ENCODE results near the gene CPTP.

The CPTP gene

GRCh38 chr1:1324524-1325287 lies at the start of gene CPTP, which contains the start of gene INTS11:
CPTP (plus strand) TSS chr1:1324802; CDS start chr1:1326911, 2,109 bp downstream.
INTS11 (minus strand) TSS chr1:1324660; CDS start chr1:1324608, 52 bp downstream.
- peak; percentile 89 to 98 (median 93) for DNase-seq
- intact Hi-C loops (cut with DNase I), result loop anchor here (2.0 kb wide), 1 partner anchor 16 kb away; the partner anchor contains the start of gene PUSL1

GRCh38 chr1:1274931-1275431 lies 49.6 kb upstream of the CPTP start:
- no peak for DNase-seq
- intact Hi-C loops (cut with DNase I), result loop anchor here (5.0 kb wide), 1 partner anchor 32 kb away; the partner anchor contains the start of genes ACAP3 and PUSL1

- no peak for DNase-seq
- intact Hi-C loops (cut with DNase I), result no loop called here
Observed at GRCh38 chr1:1275836-1276235, 48.8 kb upstream of the CPTP start.

GRCh38 chr1:1278620-1279019 lies 46.0 kb upstream of the CPTP start:
- no peak for DNase-seq
- intact Hi-C loops (cut with DNase I), result no loop called here

- intact Hi-C loops (cut with DNase I), result no loop called here
Observed at GRCh38 chr1:1279028-1279427, 45.6 kb upstream of the CPTP start.

GRCh38 chr1:1280782-1281481 lies 43.7 kb upstream of the CPTP start:
- intact Hi-C loops (cut with DNase I), result no loop called here
- peak in 1 of 10 donors; percentile 75 for DNase-seq

More at GRCh38 chr1:1279028-1279427, 45.6 kb upstream of the CPTP start:
- DNase-seq, result peak in 1 of 10 donors; percentile 58

- intact Hi-C loops (cut with DNase I), result no loop called here
- peak in 1 of 10 donors; percentile 82 for DNase-seq
Observed at GRCh38 chr1:1281533-1282321, 42.9 kb upstream of the CPTP start.

GRCh38 chr1:1282998-1283397 lies 41.6 kb upstream of the CPTP start:
- peak in 2 of 10 donors; percentile 15 to 74 for DNase-seq
- intact Hi-C loops (cut with DNase I), result no loop called here

- intact Hi-C loops (cut with DNase I), result no loop called here
- DNase-seq, result peak in 2 of 10 donors; percentile 38 to 86
Observed at GRCh38 chr1:1283821-1284220, 40.8 kb upstream of the CPTP start.

- intact Hi-C loops (cut with DNase I), result no loop called here
- peak in 1 of 10 donors; percentile 78 for DNase-seq
Observed at GRCh38 chr1:1284221-1285101, 40.1 kb upstream of the CPTP start.

GRCh38 chr1:1285102-1285571 lies 39.5 kb upstream of the CPTP start:
- peak in 1 of 10 donors; percentile 79 for DNase-seq
- intact Hi-C loops (cut with DNase I), result no loop called here

- DNase-seq, result peak in 2 of 10 donors; percentile 25 to 83
- intact Hi-C loops (cut with DNase I), result no loop called here
Observed at GRCh38 chr1:1285611-1286311, 38.8 kb upstream of the CPTP start.

GRCh38 chr1:1286313-1287261 lies 38.0 kb upstream of the CPTP start:
- intact Hi-C loops (cut with DNase I), result no loop called here
- peak in 3 of 10 donors; percentile 9 to 79 (median 24) for DNase-seq

GRCh38 chr1:1287288-1288110 lies 37.1 kb upstream of the CPTP start:
- DNase-seq, result peak in 2 of 10 donors; percentile 24 to 84
- intact Hi-C loops (cut with DNase I), result no loop called here

- peak in 5 of 10 donors; percentile 61 to 93 (median 73) for DNase-seq
- intact Hi-C loops (cut with DNase I), result loop anchor here (10.0 kb wide), 1 partner anchor 845 kb away; no protein-coding TSS in a partner anchor
Observed at GRCh38 chr1:1290238-1290731, 34.3 kb upstream of the CPTP start.

- intact Hi-C loops (cut with DNase I), result loop anchor here (10.0 kb wide), 1 partner anchor 844 kb away; no protein-coding TSS in a partner anchor
- peak in 2 of 10 donors; percentile 10 to 91 for DNase-seq
Observed at GRCh38 chr1:1291023-1291528, 33.5 kb upstream of the CPTP start.
